ENCODE results near the gene DENND1B.

GRCh38 chr1:197800379-197801110 is 25.3 kb upstream of the DENND1B start:
- TF ChIP-seq POLR2A (IDR thresholded peaks at IDR 0.05) = no peak
- TF ChIP-seq, protein P1, sequence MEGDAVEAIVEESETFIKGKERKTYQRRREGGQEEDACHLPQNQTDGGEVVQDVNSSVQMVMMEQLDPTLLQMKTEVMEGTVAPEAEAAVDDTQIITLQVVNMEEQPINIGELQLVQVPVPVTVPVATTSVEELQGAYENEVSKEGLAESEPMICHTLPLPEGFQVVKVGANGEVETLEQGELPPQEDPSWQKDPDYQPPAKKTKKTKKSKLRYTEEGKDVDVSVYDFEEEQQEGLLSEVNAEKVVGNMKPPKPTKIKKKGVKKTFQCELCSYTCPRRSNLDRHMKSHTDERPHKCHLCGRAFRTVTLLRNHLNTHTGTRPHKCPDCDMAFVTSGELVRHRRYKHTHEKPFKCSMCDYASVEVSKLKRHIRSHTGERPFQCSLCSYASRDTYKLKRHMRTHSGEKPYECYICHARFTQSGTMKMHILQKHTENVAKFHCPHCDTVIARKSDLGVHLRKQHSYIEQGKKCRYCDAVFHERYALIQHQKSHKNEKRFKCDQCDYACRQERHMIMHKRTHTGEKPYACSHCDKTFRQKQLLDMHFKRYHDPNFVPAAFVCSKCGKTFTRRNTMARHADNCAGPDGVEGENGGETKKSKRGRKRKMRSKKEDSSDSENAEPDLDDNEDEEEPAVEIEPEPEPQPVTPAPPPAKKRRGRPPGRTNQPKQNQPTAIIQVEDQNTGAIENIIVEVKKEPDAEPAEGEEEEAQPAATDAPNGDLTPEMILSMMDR (IDR thresholded peaks at IDR 0.05) = no peak

All from breast epithelium (tissue), 3 donors.